Upper lobe of right lung (tissue), 1 donor: Measurements from ENCODE around the gene RHOBTB3. TPM values are rescaled to one million over a fixed set of nuclear protein-coding genes. Genes with fewer than 3 reads are reported as not detected.

ENCODE experiments used
- ATAC-seq: fragments of 200-7000 bp; cut with Tn5 transposase; one replicate; pipeline ENCODE4 v1.9.1; 2020; ENCODE audit warnings: mild to moderate bottlenecking, moderate library complexity
- DNase-seq: peaks from one replicate; pipeline ENCODE4 v3.0.0-alpha.2; 2020
- H3K27ac ChIP-seq: fragments of 200-600 bp; one replicate; pipeline ENCODE4 v1.8.0; 2022
- H3K27me3 ChIP-seq: fragments of 200-600 bp; one replicate; pipeline ENCODE4 v1.8.0; 2022; ENCODE audit warnings: mild to moderate bottlenecking
- H3K36me3 ChIP-seq: fragments of 200-600 bp; one replicate; pipeline ENCODE4 v1.8.0; 2022
- H3K4me1 ChIP-seq: fragments of 200-600 bp; one replicate; pipeline ENCODE4 v1.8.0; 2022
- H3K4me3 ChIP-seq: fragments of 200-600 bp; one replicate; pipeline ENCODE4 v1.8.0; 2022; ENCODE audit warnings: mild to moderate bottlenecking
- H3K9me3 ChIP-seq: fragments of 200-600 bp; one replicate; pipeline ENCODE4 v1.8.0; 2022
- intact Hi-C: fragments of 100-400 bp; cut with DNase I; formaldehyde crosslinking; loops from one replicate; pipeline ENCODE4 v1.11.0; 2022
- long read RNA-seq: library from polyadenylated mRNA; unstranded; transcript quantifications from one replicate; pipeline ENCODE4 v2.0.0, GENCODE V29; 2021
- total RNA-seq: library from RNA; stranded (reverse); fragmentation: NEBNext Ultra II Directional; extraction: Animal tissue kit (Norgen Biotek cat#: 25700); gene quantifications from one replicate; pipeline ENCODE4 v1.2.1, GENCODE V29; 2021
- TF ChIP-seq, protein P1 (sequence below): fragments of 200-600 bp; IDR thresholded peaks from one replicate; pipeline ENCODE4 v1.8.0; 2022; ENCODE audit warnings: antibody characterized with exemption
- donor health status: DM: no; HTN: yes; CAD: no; lungs with severe emphysema.

RHOBTB3 gene, protein sequence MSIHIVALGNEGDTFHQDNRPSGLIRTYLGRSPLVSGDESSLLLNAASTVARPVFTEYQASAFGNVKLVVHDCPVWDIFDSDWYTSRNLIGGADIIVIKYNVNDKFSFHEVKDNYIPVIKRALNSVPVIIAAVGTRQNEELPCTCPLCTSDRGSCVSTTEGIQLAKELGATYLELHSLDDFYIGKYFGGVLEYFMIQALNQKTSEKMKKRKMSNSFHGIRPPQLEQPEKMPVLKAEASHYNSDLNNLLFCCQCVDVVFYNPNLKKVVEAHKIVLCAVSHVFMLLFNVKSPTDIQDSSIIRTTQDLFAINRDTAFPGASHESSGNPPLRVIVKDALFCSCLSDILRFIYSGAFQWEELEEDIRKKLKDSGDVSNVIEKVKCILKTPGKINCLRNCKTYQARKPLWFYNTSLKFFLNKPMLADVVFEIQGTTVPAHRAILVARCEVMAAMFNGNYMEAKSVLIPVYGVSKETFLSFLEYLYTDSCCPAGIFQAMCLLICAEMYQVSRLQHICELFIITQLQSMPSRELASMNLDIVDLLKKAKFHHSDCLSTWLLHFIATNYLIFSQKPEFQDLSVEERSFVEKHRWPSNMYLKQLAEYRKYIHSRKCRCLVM
- total RNA-seq, result 54.2 TPM
- long read RNA-seq, full-length matches to known transcripts, result 24 of 88 reads
- long read RNA-seq, partial matches to known transcripts, result 31 of 88 reads
- long read RNA-seq, other reads (novel, unspliced or antisense), result 33 of 88 reads

DNA sequence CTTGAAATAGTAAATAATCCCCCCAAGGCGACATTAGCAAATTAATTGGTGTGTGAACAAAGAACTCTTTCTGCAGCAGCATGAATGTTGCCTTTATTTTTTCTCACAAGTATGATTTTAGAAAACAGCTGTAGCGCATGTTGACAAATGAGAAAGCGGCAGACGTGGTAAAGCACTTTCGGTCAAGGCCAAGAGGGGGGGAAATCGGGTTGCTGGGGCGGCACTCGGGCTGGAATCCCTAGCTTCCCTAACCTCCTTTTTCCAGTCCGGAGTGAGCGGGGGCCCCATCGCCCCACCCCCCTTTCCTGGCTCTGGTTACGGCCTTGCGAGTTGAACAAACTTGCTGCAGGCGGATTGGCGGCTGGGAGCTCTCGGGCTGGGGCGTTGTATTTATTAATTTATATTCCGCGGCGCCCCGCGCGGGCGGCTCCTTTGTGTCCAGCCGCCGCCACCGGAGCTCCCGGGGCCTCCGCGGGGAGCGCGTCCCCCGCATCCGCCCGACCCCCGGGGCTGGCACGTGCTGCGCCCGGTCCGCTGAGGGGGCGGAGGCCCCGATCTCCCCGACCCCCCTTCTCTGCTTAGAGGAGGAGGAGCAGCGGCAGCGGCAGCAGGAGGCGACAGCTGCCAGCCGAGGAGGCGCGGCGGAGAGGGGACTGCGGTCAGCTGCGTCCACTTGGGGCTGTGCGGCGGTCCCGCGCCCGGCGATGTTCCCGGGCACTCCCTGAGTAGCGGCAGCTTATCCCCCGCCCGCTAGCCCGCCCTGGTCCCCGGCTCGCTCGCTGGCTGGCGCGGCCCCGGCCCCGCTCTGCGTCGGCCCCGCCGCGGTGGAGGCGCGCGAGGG is at the start of gene RHOBTB3:
RHOBTB3 (plus strand) TSS at position 607 of the 841 bp plus-strand sequence. CDS start 347 bp downstream, outside the sequence.
- intact Hi-C loops, result no loop called here
- ATAC-seq (peak; percentile 88), DNase-seq (peak; percentile 91)
- TF ChIP-seq, protein P1, sequence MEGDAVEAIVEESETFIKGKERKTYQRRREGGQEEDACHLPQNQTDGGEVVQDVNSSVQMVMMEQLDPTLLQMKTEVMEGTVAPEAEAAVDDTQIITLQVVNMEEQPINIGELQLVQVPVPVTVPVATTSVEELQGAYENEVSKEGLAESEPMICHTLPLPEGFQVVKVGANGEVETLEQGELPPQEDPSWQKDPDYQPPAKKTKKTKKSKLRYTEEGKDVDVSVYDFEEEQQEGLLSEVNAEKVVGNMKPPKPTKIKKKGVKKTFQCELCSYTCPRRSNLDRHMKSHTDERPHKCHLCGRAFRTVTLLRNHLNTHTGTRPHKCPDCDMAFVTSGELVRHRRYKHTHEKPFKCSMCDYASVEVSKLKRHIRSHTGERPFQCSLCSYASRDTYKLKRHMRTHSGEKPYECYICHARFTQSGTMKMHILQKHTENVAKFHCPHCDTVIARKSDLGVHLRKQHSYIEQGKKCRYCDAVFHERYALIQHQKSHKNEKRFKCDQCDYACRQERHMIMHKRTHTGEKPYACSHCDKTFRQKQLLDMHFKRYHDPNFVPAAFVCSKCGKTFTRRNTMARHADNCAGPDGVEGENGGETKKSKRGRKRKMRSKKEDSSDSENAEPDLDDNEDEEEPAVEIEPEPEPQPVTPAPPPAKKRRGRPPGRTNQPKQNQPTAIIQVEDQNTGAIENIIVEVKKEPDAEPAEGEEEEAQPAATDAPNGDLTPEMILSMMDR, result no peak
- H3K4me3 ChIP-seq, result peak within 1 kb of the TSS; percentile 69
- no peaks in the 10 kb centered on the region for H3K27me3 ChIP-seq
- peaks cover 10% of the 10 kb centered on the region for H3K4me1 ChIP-seq
- no peaks in the 10 kb centered on the region for H3K9me3 ChIP-seq
- peak within 1 kb of the TSS; percentile 86 for H3K27ac ChIP-seq
- H3K36me3 ChIP-seq, result no peaks in the 10 kb centered on the region

DNA sequence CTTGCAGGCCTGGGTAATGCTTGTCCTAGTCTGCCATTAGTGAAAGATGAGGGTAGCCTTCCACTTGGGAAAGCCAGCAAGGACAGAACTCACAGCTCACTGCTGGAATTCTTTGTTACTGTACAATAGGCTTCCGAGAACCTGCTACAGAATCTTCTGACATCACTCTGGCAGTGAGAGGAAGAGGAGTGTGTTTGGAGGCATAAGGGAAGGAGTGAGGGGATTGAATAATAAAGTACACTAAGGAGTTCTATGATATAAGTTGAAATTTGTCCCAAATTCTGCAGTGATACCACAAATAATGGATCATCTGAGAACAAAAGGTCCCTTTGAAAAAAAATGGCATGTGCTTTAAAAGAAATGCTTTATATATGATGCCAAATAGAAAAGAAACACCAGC is 48.2 kb upstream of the RHOBTB3 start, which contains the start of gene SPATA9:
SPATA9 (minus strand) TSS at position 101 of the 400 bp plus-strand sequence. CDS start 137 bp downstream, outside the sequence.
- no peaks in the 10 kb centered on the region for H3K27me3 ChIP-seq
- H3K4me1 ChIP-seq, result no peaks in the 10 kb centered on the region
- DNase-seq, result no peak
- no peak for ATAC-seq
- intact Hi-C loops, result no loop called here
- no peaks in the 10 kb centered on the region for H3K36me3 ChIP-seq
- H3K27ac ChIP-seq, result no peak within 1 kb of the TSS
- TF ChIP-seq, protein P1, result no peak
- no peak within 1 kb of the TSS for H3K4me3 ChIP-seq
- H3K9me3 ChIP-seq, result no peaks in the 10 kb centered on the region

DNA sequence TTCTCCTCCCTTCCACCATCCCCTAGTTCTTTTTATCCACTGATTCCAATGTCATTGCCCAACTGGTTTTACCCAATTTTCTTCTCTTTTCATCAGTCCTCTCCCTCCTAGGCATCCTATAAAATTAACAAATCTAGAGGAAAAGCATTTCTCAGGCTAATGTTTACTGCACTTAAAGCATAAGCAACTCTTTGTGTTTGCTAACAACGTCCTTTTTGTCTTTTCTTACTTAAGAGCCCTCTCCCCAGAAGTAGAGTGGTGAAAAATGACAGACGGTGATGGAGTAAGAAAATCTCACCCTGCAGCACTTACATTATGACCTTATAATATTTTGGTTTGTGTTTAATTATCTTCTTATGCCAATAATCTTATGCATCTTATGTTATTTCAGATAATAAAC is 46.8 kb upstream of the RHOBTB3 start:
- no peaks in the 10 kb centered on the region for H3K9me3 ChIP-seq
- H3K4me3 ChIP-seq, result no peak overlapping the region
- no peak overlapping the region for H3K27ac ChIP-seq
- no peaks in the 10 kb centered on the region for H3K4me1 ChIP-seq
- H3K27me3 ChIP-seq, result no peaks in the 10 kb centered on the region
- intact Hi-C loops, result no loop called here
- ATAC-seq (no peak), DNase-seq (no peak)
- TF ChIP-seq, protein P1, result no peak
- no peaks in the 10 kb centered on the region for H3K36me3 ChIP-seq

DNA sequence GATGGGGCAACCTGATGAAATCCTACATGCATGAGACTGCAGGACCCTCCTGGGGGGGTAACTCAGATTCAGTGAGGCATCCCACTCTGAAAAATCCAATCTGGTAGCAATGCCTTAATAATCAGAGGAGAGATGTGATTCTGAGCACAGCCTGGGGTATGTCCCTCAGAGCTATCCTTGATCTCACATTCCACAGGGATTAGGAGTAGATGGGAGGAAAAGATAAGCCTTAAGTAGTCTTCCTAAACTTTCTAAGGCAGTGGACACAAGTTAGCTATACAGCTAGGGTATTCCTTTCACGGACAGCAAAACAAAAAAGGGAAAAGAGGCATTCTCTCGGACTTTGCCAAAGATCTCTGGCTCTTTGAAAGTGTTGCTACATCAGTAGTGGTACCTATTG is 44.5 kb upstream of the RHOBTB3 start:
- no peaks in the 10 kb centered on the region for H3K4me1 ChIP-seq
- H3K27me3 ChIP-seq, result no peaks in the 10 kb centered on the region
- ATAC-seq (no peak), DNase-seq (no peak)
- no peaks in the 10 kb centered on the region for H3K36me3 ChIP-seq
- no peak overlapping the region for H3K4me3 ChIP-seq
- intact Hi-C loops, result no loop called here
- no peaks in the 10 kb centered on the region for H3K9me3 ChIP-seq
- no peak overlapping the region for H3K27ac ChIP-seq
- TF ChIP-seq, protein P1, result no peak

DNA sequence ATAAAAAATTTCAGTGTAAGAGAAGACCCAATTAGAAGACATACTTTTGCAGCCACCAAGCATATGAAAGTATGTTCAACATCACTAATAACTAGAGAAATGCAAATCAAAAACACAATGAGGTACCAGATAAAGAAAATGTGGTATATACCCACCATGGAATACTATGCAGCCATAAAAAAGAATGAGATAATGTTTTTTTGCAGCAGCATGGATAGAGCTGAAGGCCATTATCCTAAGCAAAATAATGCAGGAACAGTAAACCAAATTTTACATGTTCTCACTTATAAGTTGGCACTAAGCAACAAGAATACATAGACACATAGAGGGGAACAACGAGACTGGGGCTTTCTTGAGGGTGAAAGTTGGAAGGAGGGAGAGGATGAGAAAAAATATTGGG is 41.5 kb upstream of the RHOBTB3 start:
- ATAC-seq, result no peak
- H3K36me3 ChIP-seq, result no peaks in the 10 kb centered on the region
- no peaks in the 10 kb centered on the region for H3K27me3 ChIP-seq
- no peaks in the 10 kb centered on the region for H3K9me3 ChIP-seq
- intact Hi-C loops, result no loop called here
- DNase-seq, result no peak
- H3K4me1 ChIP-seq, result no peaks in the 10 kb centered on the region
- H3K27ac ChIP-seq, result no peak overlapping the region
- TF ChIP-seq, protein P1, result no peak
- H3K4me3 ChIP-seq, result no peak overlapping the region
